Activated CD4-positive, alpha-beta T cell treated with anti-CD3 and anti-CD28 coated beads for 24 hours (primary cell): Measurements from ENCODE around the gene REXO1.

ENCODE experiments used
- DNase-seq, 2 donors: peaks; one replicate each; pipeline ENCODE4 v3.0.0-alpha.2; 2020; ENCODE audit warnings: low read depth in 2 of 2

REXO1 gene

DNA sequence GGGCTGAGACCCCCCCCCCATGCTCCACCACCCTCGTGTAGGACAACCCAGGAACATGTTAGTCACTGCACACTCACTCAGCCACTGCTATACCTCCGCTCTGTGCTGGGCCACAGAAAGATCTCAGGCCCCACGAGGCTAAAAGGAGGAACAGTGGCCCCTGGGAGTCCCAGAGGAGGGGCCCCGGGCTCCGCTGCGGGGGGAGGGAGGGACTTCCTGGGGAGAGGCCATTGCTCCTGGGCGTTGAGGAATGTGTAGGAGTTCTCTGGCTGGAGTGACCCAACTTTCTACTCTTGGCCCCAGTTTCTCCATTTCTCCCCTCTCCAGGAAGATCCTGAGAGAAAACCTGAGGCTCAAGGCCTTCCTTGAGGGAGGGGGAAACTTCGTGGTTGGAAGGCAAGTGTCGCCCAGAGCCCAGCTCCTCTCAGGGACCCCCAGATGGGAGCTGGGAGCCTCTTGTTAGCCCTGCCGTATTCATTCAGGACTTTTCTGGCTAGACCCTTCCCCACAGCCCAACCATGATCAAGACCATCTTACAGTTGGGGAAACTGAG is 81.4 kb downstream of the REXO1 start:
- no peak for DNase-seq

DNA sequence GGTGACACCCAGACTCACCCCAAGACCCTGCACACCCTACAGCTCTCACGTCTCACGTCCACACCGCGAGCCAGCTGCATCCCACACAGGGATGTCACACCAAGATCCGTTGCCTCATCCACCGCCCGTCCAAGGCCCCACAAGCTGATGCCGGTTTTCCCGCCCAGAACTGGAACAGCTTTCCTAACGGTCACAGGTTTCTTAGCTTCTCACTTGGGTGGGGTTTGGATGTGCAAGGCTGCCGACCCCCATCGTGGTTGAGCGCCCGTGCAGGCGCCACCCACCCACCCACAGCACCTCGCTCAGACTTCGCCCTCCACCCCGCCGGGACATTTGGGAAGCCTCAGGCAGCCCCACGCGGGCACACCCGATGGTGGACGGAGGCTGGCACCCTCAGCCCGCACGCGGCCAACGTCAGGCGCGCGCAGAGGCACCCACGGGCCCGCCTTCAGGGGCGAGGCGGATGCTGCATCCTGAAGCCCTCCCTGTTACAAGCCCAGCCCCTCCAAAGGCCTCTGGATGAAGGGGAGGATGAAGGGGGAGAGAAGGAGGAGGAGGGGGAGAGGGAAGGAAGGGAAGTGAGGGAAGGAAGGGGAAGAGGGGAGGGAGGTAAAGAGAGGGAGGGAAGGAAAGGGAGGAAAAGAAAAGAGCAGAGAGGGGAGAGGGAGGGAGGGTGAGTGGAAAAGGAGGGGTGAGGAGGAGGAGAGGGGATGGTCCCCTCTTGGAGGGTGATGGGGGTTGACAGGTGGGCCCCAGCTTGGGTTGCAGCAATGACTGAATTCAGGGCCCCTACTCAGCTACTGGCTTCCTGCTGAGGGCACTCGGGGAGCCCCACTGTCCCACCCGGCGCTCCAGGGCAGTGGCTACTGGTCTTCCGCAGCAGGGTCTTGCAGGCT is 82.1 kb downstream of the REXO1 start:
- DNase-seq: no peak
